ENCODE data around the gene ZNF503.
A peak's percentile ranks its signal among the peaks of the same experiment; 100 is the strongest.
"Not testable (repeated sequence)": the region's sequence is repeated elsewhere in the genome, so short reads cannot be mapped to it uniquely, and the experiment has no call there.

The ZNF503 gene

DNA sequence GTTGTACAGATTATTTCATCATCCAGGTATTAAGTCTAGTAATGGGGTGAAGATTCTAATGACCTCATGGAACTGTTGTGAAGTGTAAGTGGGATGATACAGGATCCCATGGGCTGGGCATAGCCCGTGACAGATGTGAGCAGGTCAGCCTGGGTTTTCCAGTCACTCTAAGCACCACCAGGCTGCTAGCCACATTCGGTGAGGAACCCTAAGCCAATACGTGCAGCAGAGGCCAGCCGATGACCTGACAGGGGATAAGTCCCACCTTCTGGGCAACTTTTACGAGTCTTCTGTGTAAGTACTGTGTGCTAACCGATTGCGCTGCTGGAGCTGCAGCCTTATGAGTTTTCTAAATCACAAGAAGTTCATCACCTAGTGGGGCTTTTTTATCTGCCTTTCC, 7.3 kb downstream of the ZNF503 start:
- no peak for DNase-seq

DNA sequence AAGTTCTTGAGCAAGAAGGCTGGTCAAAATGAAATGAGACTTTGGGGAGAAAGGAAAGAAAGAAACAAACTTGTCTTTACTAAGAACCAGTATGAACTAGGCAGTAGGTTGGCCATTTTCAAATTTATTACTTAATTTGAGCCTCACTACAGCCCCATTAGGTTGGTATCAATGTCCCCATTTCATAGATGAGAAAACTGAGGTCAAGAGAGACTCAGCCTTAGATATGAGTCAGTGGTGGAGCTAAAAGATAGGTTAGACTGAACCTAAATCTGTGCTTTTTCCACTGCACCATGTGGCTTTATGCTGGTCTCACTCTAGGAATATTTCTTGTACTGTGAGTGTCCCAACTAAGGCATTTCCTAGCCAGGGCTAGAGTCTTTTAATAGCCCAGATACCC, 8.8 kb downstream of the ZNF503 start:
- no peak for DNase-seq

DNA sequence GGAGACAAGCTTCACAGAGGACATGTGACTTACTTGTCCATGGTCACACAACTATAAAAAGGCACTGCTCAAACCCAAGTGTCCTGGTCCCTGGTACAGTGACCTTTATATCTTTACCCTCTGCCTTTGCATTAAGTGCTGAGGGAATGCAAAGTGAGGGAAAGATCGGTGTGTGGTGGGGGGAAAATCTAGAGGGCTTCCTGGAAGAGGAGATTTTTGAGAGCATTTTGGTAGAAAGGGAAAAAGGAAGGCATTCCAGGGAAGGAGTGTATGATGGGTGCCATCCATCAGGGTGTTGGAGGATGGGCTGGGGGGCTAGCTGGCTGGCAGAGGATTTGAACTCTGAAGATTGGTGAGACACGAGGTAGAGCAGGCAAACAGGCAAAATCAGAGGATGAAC, 9.3 kb downstream of the ZNF503 start:
- DNase-seq: no peak

DNA sequence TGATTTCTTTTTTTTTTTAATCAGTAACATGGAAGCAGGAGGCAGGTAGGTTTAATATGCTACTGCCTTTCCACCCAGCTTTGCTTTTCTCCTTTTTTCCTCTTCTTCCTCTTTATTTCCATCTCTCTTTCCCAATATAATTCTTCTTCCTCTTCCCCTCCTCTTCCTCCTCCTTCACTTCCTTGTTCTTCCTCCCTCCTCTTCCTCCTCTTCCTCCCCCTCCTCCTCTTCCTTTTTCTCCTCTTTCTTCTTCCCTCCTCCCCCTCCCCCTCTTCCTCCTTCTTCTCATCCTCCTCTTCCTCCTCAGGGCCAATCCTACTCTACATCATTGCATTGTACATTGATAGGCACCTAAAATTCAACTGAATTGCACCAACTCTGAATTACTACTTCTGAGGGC, 11.4 kb downstream of the ZNF503 start:
- DNase-seq: no peak

DNA sequence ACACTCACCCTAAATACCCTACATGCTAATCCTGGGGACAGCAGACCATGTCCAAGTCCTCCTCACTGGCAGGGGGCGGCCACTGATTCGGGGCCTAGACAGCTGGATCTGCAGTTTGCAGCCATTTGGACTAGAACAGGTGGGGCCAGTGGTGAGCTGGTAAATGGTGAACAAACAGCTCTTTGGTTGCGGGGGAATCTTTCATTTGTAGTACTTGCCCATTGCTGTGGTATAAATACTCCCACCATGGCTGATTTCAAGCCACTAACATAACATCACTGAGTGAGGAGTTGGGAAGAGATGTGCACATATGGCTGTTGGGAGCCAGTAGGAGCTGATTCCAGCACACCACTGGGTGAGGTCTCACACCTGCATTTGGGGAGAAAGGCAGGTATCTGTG, 13.5 kb downstream of the ZNF503 start:
- DNase-seq: no peak

DNA sequence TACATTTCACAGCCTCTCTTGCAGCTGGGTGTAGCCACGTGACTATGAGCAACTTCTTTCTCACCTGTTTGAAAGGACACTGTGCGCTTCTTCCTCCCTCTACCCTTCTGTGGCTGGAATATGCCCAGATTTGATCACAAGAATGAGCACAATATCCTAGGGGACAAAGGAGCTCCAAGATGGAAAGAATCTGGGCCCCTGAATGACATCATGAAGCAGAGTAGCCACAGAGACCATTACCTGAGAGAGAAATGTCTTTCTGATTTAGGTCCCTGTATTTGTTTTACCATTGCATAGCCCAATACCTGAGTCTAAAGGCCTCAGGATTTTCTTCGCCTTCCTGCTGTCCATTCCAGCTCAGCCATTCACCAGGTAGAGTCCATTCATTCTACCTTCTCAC, 15.4 kb downstream of the ZNF503 start:
- DNase-seq: no peak

DNA sequence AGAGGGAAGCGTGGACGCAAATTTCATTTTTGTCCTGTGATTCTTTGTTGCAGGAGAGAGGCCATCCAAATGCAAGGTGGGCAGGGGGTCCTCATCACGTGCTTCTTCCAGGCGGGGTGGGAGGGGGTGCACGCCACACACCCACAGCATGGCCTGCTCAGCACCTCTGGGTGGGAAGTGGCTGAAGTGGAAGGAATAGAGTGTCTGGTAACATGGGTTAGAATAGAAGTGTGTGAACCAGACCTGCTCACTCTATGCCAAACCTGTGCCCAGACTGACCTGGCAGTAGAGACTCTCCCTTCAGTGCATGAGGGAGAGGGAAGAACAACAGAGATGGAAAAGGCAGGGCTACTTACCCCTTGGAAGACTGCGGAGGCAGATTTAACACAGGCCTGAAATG, 21.7 kb downstream of the ZNF503 start:
- no peak for DNase-seq

DNA sequence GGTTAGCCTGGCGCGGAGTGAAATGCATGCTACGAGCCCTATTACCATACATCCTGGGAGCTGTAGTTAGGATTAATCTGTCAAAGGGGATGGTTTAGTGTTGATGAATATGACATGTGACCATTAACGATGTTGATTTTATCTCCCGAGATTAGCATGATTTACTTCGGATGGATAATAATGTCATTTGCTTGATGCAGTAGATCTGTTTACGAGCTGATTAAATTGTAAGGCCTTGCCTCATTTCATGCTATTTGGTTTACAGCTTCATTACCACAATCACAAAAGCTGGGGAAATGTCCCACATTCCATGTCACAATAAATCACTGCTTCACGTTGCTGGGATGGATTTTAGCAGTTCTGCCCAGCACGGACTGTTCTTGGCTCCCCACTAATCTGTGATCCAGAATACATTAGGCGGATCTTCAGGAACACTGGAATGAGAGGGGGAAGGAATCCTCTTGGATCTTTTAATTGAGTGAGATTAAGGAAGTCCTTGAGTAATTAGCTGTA, 22.3 kb downstream of the ZNF503 start:
- DNase-seq: no peak

DNA sequence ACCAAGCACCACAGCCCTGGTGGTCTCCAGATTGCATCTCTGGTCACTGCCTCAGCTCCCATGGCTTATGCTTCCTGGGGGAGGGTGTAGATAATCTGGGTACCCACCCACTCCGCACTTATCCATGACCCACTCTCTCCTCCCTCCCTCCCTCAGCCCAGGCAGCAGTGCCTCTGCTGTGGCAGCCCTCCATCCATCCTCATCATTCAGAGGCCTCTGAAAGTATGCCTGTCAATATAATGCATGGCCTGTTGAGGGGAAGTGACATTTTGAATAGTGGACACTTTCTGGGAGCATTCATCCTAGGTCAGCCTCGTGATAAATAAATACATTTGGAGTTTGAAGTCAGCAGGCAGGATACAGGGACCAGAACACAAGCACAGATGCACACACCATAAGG, 23.2 kb downstream of the ZNF503 start:
- no peak for DNase-seq

DNA sequence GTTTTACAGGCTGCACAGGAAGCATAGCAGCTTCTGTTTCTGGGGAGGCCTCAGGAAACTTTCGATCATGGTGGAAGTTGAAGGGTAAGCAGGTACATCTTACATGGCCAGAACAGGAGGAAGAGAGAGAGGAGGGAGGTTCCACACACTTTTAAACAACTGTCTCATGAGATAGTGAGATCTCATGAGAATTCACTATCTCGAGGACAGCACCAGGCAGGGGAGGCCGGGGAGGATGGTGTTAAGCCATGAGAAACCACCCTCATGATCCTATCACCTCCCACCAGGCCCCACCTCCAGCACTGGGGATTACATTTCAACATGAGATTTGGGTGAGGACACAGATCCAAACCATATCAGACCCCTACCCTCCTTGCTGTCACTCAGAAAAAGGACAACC, 23.7 kb downstream of the ZNF503 start:
- DNase-seq: no peak

DNA sequence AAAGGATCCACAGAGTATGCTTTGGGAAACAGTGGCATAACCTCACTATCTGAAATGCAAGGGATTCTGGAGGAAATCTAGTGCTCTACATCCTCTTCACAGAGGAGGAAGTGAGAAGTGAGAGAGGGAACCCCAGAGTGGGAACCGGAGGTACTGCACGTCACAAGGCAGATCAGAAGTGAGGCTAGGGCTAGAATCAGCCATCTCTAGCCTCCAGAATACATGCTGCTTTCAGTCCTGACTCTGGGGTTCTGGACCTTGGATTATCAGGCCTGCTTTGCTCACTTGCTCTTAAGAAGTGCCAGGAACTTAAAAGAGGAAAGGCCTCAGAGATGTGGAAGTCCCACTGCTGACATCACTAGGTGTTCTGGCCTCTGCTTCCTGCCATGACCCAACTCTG, 25.7 kb downstream of the ZNF503 start:
- DNase-seq: no peak

DNA sequence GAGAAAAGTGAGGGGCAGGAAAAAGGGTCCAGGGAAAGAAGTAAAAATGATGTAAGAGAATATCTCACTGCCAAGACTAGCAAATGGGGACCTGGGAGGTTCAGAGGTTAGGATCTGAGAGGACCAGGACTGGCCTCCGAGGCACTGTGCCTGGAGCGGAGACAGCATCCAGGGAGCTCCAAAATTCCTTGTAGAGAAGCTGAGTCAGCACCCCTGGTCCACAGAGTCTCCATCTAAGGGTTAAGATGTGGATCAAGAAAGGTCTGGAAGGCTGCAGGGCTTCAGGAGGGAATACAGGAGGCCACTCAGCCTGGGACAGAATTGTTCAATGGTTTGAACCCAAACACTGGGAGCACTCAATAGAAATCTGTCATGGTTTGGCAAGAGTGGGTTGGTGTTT, 30.6 kb downstream of the ZNF503 start:
- no peak for DNase-seq

DNA sequence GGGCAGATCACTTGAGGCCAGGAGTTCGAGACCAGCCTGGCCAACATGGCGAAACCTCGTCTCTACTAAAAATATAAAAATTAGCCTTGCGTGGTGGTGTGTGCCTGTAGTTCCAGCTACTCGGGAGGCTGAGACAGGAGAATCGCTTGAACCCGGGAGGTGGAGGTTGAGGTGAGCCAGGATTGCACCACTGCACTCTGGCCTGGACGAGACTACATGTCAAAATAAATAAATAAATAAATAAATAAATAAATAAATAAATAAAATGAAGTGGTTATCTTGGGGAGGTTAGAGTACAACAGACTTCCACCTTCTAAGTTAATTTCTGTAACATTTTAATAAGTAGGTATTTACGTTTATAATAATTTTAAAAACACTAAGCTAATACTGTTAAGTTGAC, 31.7 kb downstream of the ZNF503 start:
- not testable (repeated sequence) for DNase-seq

DNA sequence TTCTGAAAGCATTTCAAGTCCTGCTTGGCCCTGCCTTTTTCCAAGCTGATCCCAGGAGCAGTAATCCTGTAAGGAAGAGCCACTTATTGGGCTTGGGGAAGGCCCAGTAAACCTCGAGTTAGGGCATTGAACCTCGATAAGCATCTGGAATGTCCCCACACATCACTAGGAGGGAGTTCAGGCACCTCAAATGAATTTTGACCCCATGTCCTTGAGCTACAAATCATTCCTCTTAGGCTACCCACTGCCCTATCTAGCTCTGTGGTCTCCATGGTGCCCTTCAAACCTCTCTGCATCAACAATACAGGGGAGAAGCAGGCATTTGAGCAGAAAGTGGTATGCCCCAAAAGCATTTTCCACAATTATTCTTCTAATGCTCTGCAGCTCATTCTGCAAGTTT, 33.7 kb downstream of the ZNF503 start:
- no peak for DNase-seq

DNA sequence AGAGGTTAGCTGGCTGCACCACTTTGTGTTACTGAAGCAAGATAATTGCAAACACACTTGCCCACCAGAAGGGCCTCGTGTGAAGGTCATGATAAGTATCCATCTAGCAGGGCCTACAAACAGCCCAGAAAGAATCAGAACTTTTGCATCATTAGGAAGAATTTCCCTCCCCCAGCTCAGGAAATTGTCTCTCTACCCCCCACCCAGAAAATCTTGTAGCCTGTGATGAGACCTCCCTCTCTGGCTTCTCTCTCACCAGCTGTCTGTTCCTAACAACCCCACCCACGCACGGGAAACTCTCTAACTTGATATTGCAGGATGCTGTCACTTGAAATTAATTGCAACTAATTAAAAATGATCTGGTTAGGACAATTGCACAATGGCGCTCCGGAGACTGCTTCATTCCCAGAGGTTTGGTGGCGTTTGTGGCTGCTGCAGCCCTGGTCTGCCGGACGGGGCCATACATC, 34.5 kb downstream of the ZNF503 start:
- DNase-seq: no peak

DNA sequence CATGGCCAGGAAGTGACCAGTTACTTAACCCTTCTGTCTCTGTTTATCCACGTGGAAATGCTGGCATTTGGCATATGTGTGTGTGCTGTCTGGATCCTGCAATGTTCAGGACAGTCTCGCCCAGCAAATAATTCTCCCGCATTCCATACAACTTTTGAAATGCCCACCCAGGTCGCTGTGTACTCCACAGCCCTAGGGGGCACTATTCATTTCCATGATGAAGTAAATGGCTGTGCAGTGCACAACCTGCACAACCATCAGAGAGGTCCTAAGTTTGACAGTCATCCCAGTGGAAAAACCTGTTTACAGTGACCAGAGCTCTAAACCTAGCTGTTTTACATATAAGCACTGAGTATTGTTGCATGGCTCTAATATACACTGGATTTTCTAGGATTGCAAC, 38.1 kb downstream of the ZNF503 start:
- no peak for DNase-seq

DNA sequence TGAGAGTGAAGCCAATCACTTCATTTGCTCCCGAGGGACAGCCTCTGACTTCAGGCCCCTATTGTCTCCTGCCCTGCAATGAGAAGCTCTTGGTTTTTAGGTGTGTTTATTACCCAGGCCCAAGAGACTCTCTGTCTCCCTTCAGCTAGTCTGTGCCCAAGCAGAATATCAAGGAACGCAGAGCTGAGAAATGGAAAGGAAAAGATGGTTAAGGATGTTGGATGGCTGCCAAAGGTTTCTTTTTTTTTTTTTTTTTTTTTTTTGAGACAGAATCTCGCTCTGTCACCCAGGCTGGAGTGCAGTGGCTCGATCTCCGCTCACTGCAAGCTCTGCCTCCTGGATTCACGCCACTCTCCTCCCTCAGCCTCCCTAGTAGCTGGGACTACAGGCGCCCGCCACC, 41.7 kb downstream of the ZNF503 start:
- not testable (repeated sequence) for DNase-seq

DNA sequence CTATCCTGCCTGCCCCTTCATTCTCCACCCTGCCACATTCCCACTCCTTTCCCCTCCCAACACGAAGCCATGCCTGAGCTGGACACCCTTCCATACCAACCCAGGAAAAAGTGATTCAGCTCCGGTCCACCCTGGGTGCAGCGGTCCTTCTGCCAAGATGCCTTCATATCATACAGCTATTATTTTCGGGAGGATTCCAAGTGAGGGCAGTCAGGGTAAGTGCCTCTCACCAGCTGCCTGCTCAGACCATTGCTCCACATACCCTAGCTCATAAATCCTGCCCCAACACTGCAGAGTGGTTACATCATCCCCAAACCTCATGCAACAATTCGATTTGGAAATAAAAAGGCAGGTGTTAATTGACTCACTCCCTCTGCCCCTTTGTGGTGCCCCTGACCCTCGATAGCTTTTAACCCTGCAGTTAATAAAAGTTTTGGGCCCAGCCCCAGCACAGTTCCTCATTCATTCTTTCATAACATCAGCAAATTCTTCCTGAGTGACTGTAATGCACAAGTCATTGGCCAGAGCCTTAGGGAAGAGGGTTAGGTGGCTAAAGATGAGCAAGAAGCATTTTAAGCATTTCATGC, 42.6 kb downstream of the ZNF503 start:
- no peak for DNase-seq

DNA sequence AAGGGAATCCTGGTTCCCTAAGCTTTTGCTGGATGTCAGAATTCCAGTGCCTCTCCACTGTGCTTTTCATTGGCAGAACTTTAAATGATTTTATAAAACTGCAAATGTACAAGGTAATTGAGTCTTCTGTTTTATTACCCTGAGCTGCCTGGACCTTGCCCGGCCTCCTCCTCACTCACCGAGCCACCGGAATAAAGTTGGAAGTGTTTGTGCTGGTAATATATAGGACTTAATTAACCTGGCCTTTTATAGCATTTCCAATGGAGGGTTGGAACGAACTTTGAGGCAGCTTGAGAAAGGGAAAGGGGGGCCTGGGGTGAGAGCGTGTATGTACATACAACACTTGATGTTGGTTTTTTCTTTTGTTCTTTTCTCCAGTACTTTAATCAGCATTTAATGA, 43.4 kb downstream of the ZNF503 start:
- DNase-seq: no peak

DNA sequence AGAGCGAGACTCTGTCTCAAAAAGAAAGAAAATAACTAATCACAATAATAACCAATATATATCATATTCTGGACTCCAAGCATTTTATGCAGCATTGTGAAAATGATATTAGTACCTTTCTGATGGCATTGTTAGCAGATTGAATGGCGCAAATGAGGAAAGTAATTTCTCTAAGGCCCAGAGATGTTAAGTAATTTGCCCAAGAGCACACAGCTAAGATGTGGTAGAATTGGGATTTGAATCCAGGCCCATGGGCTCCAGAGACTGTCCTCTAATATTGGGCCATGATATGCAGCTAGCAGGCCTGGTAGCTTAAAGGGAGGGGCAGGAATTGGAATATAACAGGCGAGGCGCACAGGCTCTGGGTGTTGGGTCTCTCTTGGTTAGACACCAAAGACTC, 44.1 kb downstream of the ZNF503 start:
- DNase-seq: no peak

DNA sequence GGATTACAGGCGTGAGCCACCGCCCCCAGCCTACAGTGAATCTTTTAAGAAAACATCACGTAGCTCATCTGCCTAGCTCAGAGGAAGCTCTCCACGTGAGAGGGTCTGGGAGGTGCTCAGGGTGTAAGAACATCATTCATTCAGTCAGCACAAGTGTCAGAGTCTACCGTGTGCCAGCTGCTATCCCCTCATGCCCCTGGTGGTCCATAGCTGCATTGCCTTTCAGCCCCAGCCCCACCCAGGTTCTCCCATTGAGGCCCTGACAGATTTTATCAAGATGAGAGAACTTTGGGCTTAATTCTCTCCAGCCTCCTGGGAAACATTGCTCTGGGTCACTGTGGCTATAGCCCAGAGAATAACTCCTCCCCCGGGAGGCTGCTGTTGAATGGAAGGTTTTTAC, 45.1 kb downstream of the ZNF503 start:
- DNase-seq: peak; percentile 4

DNA sequence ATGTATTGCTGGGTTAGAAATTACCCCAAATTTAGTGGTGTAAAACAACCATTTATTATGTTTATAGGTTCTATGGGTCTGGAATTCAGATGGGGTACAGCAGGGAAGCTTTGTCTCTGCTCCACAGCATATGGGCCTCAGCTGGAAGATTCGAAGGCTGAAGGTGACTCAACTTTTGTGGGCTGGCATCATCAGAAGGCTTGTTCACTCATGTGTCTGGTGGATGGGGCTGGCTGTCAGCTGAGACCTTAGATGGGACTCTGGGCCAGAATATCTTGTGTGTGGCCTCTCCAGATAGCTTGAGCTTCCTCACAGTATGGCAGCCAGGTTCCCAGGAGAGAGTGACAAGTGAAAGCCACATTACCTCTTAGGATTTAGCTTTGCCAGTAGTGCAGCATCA, 45.9 kb downstream of the ZNF503 start:
- DNase-seq: no peak

DNA sequence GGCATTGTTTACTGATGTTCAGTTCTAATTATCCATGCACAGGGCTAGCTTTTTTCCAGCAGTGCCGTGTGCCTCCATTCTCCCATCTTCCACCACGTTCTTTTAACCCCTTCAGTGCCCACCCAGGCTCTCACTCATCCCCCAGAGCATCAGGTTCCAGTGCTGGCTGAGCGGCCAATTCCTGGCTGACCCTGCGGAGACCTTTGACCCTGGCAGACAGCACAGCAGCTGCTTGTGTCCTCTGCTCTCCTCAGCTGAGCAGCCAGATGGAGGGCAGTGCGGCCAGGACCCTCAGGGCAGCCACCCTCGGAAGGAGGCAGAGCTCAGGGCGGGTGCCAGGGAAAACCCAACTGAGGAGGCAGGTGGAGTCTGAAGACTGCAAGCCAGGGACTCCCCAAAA, 48.4 kb downstream of the ZNF503 start:
- no peak for DNase-seq

DNA sequence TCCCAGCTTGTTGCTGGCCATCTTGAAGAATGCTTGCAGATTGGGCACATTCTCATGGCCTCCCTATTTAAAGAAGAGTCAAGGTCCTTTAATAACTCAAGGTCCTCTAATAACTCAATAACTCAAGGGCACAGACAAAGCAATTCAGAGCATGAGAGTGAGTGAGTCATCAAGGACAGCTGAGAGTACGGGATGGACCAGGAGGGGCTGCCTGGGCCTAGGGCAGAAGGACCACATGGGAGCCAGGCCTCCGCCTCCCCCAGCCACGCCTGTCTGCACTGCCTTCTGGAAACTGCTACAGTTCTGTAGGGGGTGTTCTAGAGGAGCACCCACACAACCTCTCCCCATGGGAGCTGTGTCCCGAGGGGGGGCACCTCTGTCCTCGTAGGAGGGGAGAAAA, 48.9 kb downstream of the ZNF503 start:
- DNase-seq: no peak

DNA sequence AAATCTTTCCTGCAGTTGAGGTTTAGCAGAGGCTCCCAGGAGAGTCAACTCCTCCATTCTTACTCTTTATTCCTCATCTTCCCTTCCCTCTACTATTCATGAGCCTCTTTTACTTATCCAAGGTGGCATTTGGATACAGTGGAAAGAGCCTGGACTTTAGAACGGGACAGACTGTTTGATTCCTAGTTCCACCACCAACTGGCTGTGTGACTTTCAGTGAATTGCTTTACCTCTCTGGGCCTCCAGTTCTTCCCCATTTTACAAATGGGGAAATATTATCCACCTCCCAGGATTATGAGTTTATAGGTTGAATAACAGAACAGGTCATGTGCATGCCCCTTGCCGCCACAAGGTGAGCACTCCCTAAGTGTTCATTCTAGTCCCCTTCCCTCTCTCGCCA, 49.9 kb downstream of the ZNF503 start:
- DNase-seq: no peak

DNA sequence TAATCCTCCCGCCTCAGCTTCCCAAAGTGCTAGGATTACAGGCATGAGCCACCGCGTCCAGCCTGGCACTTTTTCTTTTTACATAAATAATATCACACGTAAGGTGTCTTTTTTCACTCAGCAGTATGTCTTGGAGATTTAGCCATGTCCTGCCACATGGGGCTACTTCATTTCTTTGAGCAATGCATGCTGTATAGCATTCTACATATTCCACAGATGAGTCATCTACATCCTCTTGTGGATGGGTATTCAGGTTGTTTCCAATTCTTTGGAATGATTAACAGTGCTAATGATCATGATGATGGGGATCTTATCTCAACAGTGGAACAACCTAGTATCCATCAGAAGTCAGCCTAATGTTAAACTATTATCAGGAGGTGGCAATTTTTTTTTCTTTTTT, 50.8 kb downstream of the ZNF503 start:
- no peak for DNase-seq

Data from activated CD4-positive, alpha-beta T cell treated with anti-CD3 and anti-CD28 coated beads for 48 hours (primary cell).